ENCODE results near the gene ANK2. TPM values are rescaled to one million over a fixed set of nuclear protein-coding genes. Genes with fewer than 3 reads are reported as not detected.
"Not testable (repeated sequence)": the region's sequence is repeated elsewhere in the genome, so short reads cannot be mapped to it uniquely, and the experiment has no call there.

The ANK2 gene
- total RNA-seq, 1 donor from 2014 or later = 58.3 TPM

DNA sequence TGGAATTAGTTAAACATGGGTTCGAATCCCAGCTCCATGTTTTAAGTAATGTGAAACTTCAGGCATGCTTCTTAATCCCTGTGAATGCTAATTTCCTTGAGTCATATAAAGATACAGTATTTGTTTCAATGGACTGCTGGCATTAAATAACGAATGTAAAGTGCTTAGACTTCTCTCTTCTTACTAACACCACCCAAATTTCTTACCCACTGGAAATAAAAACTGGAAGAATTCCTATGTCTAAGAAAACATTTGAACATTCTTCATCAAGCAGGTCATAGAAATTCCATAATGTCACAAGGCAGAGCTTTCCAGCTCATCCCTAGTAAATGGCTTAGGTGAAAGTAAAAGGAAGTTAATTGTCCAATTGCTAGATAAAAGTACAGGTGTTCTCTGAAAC is 172.5 kb downstream of the ANK2 start:
- no peak for DNase-seq (ENCODE audit: low read depth, low spot score)
- TF ChIP-seq CTCF (conservative IDR thresholded peaks at IDR 0.05) = no peak
- H3K27ac Mint-ChIP-seq (ENCODE audit: unreplicated experiment) = no peak overlapping the region

GRCh38 chr4:113222471-113222870 is 173.0 kb downstream of the ANK2 start:
- Mint-ChIP-seq H3K36me3 (ENCODE audit: low read depth) (peaks cover 4% of the 10 kb centered on the region), H3K9me3 (peaks cover 6% of the 10 kb centered on the region), H3K27ac (ENCODE audit: unreplicated experiment) (no peak overlapping the region), H3K4me1 (peaks cover 16% of the 10 kb centered on the region), H3K27me3 (ENCODE audit: low read depth) (no peaks in the 10 kb centered on the region), H3K4me3 (no peak overlapping the region)
- no peak for DNase-seq (ENCODE audit: low read depth, low spot score)
- TF ChIP-seq CTCF (conservative IDR thresholded peaks at IDR 0.05) = no peak

More for the DNA sequence above, 172.5 kb downstream of the ANK2 start:
- peaks cover 6% of the 10 kb centered on the region for H3K9me3 Mint-ChIP-seq
- H3K4me1 Mint-ChIP-seq = peaks cover 12% of the 10 kb centered on the region
- H3K36me3 Mint-ChIP-seq (ENCODE audit: low read depth) = peaks cover 5% of the 10 kb centered on the region
- H3K27me3 Mint-ChIP-seq (ENCODE audit: low read depth) = no peaks in the 10 kb centered on the region
- H3K4me3 Mint-ChIP-seq = no peak overlapping the region

DNA sequence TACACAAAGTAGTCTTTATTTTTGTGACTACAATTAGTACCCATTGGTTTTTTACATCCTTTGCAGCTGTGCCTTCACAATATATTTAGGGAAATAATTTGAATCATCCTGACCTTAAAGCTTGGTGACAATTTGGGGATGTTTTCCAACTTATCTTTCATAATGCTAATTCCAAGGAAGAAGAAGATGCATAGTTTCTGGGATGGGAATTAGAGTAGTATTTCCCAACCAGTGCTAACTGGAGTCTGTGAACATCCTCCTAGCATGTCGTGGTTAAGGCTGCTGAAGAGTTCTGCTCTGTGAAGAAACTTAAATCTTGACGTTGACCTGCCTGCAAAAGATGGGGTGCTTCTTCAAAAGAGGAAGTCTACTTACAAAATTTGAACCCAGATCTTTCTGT is 173.5 kb downstream of the ANK2 start:
- no peak overlapping the region for H3K27ac Mint-ChIP-seq (ENCODE audit: unreplicated experiment)
- TF ChIP-seq CTCF (conservative IDR thresholded peaks at IDR 0.05) = no peak
- H3K4me3 Mint-ChIP-seq = no peak overlapping the region
- no peaks in the 10 kb centered on the region for H3K27me3 Mint-ChIP-seq (ENCODE audit: low read depth)
- no peaks in the 10 kb centered on the region for H3K36me3 Mint-ChIP-seq (ENCODE audit: low read depth)
- no peak for DNase-seq (ENCODE audit: low read depth, low spot score)
- peaks cover 16% of the 10 kb centered on the region for H3K4me1 Mint-ChIP-seq
- H3K9me3 Mint-ChIP-seq = peaks cover 4% of the 10 kb centered on the region

GRCh38 chr4:113232194-113232593 is 182.7 kb downstream of the ANK2 start:
- Mint-ChIP-seq H3K36me3 (ENCODE audit: low read depth) (no peaks in the 10 kb centered on the region), H3K4me3 (no peak overlapping the region), H3K27me3 (ENCODE audit: low read depth) (no peaks in the 10 kb centered on the region), H3K27ac (ENCODE audit: unreplicated experiment) (no peak overlapping the region), H3K4me1 (peaks cover 2% of the 10 kb centered on the region), H3K9me3 (peaks cover 3% of the 10 kb centered on the region)
- DNase-seq (ENCODE audit: low read depth, low spot score) = no peak
- TF ChIP-seq CTCF (conservative IDR thresholded peaks at IDR 0.05) = no peak

DNA sequence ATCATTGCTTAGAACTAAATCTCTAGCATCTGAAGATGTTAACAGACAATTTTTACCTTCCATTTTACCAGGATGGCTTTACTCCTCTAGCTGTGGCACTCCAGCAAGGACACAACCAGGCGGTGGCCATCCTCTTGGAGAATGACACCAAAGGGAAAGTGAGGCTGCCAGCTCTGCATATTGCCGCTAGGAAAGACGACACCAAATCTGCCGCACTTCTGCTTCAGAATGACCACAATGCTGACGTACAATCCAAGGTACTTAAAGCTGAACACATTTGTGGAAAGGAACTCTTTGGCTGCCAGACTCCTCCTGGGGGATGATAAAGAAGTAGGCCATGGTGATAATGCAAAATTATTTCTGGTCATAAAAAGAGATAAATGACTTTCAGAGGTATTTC is 187.5 kb downstream of the ANK2 start:
- H3K4me1 Mint-ChIP-seq = no peaks in the 10 kb centered on the region
- no peak for TF ChIP-seq CTCF (conservative IDR thresholded peaks at IDR 0.05)
- DNase-seq (ENCODE audit: low read depth, low spot score) = no peak
- H3K9me3 Mint-ChIP-seq = peaks cover 3% of the 10 kb centered on the region
- no peak overlapping the region for H3K27ac Mint-ChIP-seq (ENCODE audit: unreplicated experiment)
- H3K36me3 Mint-ChIP-seq (ENCODE audit: low read depth) = no peaks in the 10 kb centered on the region
- no peaks in the 10 kb centered on the region for H3K27me3 Mint-ChIP-seq (ENCODE audit: low read depth)
- no peak overlapping the region for H3K4me3 Mint-ChIP-seq

DNA sequence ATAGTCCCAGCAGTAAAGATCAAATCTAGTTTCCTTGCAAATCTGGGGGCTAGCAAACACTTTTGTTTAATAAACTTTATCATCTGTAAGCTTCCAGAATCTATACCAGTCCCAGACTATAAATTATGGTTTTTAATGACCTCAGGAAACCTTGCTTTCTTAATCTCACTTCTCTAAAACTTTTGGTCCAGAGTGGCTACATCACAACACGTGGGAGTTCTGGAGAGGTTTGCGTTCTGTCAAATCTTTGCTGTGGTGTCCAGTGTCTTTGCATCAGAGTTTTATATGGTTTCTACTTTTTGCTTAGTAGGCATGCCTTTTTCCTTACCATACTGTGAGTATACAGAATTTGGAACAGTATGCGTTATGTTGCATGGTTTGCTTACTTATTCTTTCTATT is 193.9 kb downstream of the ANK2 start:
- peaks cover 5% of the 10 kb centered on the region for H3K36me3 Mint-ChIP-seq (ENCODE audit: low read depth)
- H3K27ac Mint-ChIP-seq (ENCODE audit: unreplicated experiment) = no peak overlapping the region
- no peak for TF ChIP-seq CTCF (conservative IDR thresholded peaks at IDR 0.05)
- H3K4me1 Mint-ChIP-seq = no peaks in the 10 kb centered on the region
- no peak overlapping the region for H3K4me3 Mint-ChIP-seq
- H3K9me3 Mint-ChIP-seq = peaks cover 5% of the 10 kb centered on the region
- no peak for DNase-seq (ENCODE audit: low read depth, low spot score)
- H3K27me3 Mint-ChIP-seq (ENCODE audit: low read depth) = no peaks in the 10 kb centered on the region

DNA sequence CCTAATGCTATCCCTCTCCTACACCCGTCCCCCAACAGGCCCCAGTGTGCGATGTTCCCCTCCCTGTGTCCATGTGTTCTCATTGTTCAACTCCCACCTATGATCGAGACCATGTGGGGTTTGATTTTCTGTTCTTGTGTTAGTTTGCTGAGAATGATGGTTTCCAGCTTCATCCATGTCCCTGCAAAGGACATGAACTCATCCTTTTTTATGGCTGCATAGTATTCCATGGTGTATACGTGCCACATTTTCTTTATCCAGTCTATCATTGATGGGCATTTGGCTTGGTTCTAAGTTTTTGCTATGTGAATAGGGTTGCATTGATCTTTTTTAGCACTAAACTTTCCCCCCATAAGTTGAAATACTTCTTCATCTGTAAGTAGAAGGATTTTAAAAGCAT is 195.3 kb downstream of the ANK2 start:
- H3K4me1 Mint-ChIP-seq; H3K27ac Mint-ChIP-seq (ENCODE audit: unreplicated experiment); H3K9me3 Mint-ChIP-seq; H3K4me3 Mint-ChIP-seq; H3K27me3 Mint-ChIP-seq (ENCODE audit: low read depth); H3K36me3 Mint-ChIP-seq (ENCODE audit: low read depth); DNase-seq (ENCODE audit: low read depth, low spot score): not testable (repeated sequence)
